Fibroblast of mammary gland (primary cell): Measurements from ENCODE around the gene NVL.
A peak's percentile ranks its signal among the peaks of the same experiment; 100 is the strongest.
"Not testable (repeated sequence)": the region's sequence is repeated elsewhere in the genome, so short reads cannot be mapped to it uniquely, and the experiment has no call there.

ENCODE experiments used
- DNase-seq: peaks from one replicate; pipeline ENCODE4 v3.0.0-alpha.2; 2010; ENCODE audit warnings: low read depth
- H3K4me3 ChIP-seq: 2 replicates; pipeline ENCODE4 v1.5.1; 2011; ENCODE audit warnings: low read depth, mild to moderate bottlenecking, low read length, moderate library complexity; ENCODE audit not compliant: control insufficient read depth
- TF ChIP-seq, protein P1 (sequence below): conservative IDR thresholded peaks from 2 replicates; pipeline ENCODE4 v1.5.1; 2011; ENCODE audit warnings: low read depth, low read length, inconsistent platforms; ENCODE audit not compliant: control insufficient read depth, insufficient read depth

NVL gene

DNA sequence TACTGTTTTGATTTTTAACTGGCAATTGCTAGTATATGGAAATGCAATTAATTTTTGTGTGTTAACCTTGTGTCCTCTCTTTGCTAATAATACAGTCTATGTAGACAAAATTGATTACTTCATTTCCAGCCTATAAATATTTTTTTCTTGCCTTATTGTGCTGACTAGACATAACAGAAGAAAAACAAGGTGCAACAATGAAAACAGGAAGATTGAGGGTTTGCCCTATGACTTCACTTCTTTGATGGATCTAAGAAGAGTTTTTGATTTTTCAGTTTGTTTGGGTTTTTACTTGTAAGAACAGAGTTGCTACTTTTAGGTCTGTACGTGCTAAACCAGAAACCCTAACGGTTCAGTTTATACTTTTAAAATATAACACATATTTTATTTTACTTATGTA lies 18.2 kb upstream of the NVL start:
- no peak overlapping the region for H3K4me3 ChIP-seq
- DNase-seq, result no peak
- TF ChIP-seq, protein P1, sequence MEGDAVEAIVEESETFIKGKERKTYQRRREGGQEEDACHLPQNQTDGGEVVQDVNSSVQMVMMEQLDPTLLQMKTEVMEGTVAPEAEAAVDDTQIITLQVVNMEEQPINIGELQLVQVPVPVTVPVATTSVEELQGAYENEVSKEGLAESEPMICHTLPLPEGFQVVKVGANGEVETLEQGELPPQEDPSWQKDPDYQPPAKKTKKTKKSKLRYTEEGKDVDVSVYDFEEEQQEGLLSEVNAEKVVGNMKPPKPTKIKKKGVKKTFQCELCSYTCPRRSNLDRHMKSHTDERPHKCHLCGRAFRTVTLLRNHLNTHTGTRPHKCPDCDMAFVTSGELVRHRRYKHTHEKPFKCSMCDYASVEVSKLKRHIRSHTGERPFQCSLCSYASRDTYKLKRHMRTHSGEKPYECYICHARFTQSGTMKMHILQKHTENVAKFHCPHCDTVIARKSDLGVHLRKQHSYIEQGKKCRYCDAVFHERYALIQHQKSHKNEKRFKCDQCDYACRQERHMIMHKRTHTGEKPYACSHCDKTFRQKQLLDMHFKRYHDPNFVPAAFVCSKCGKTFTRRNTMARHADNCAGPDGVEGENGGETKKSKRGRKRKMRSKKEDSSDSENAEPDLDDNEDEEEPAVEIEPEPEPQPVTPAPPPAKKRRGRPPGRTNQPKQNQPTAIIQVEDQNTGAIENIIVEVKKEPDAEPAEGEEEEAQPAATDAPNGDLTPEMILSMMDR, result no peak

DNA sequence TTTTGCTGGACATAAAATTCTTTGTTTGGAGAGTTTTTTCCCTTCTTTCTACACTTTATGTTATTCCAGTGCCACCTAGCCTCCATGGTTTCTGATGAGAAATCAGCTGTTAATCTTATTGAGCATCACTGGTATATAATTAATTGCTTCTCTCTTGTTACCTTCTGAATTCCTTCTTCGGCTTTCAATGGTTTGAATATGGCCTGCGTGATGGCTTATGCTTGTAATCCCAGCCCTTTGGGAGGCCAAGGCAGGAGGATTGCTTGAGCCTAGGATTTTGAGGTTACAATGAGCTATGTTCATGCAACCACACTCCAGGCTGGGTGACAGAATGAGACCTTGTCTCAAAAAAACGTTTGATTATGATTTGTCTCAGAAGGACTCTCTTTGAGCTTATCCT lies 13.7 kb upstream of the NVL start:
- H3K4me3 ChIP-seq, result no peak overlapping the region
- TF ChIP-seq, protein P1, result no peak
- DNase-seq, result no peak

DNA sequence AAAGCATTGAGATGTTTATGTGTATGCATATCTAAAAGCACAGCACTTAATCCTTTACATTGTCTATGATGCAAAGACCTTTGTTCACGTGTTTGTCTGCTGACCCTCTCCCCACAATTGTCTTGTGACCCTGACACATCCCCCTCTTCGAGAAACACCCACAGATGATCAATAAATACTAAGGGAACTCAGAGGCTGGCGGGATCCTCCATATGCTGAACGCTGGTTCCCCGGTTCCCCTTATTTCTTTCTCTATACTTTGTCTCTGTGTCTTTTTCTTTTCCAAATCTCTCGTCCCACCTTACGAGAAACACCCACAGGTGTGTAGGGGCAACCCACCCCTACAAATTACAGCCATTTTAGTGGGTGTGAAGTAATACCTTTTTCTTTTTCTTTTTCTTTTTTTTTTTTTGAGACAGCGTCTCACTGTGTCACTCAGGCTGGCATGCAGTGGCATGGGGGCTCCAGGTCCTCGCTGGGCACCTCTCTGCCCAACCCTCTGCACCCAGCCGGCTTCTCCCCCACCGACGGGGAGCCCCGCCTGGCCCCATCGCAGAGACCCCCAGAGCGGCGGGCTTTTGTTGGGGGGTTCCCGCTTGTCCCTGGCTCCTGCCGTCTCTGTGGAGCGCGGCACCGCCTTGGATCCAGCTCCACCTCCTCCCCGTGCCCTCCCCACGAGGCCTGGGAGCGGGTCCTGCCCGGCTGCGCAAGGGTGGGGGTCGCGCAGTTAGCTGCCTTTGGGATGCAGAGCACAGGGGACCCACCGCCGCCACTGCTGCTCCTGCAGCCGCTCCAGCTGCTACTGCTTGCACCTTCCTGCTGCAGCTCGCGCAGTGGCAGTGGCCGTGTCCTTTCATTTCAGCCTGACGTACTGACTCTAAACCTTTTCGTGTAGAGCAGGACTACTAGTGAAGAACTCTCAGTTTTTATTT lies 10.7 kb upstream of the NVL start:
- not testable (repeated sequence) for DNase-seq

DNA sequence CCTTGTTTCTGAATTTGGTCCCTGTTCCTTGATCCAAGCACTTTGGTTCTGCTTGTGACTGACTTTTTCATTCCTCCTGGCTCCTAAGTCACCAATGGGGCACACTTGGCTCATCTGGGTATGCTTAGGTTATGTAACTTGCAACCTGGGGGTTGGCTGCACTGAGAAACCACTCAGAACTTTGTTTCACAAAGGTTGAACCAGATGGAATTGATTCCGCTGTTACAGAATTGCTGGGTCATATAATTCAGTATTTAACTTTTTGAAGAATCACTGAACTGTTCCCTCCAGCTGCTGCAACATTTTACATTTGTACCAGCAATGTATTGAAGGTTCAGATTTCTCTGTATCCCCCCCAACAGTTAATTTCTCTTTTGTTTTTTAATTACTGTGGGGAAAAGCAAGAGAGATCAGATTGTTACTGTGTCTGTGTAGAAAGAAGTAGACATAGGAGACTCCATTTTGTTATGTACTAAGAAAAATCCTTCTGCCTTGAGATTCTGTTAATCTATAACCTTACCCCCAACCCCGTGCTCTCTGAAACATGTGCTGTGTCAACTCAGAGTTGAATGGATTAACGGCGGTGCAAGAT lies 9.6 kb upstream of the NVL start:
- H3K4me3 ChIP-seq, result no peak overlapping the region
- TF ChIP-seq, protein P1, result no peak
- DNase-seq, result no peak

More for the DNA sequence above, 10.7 kb upstream of the NVL start:
- peak overlapping the region; percentile 45 for H3K4me3 ChIP-seq

DNA sequence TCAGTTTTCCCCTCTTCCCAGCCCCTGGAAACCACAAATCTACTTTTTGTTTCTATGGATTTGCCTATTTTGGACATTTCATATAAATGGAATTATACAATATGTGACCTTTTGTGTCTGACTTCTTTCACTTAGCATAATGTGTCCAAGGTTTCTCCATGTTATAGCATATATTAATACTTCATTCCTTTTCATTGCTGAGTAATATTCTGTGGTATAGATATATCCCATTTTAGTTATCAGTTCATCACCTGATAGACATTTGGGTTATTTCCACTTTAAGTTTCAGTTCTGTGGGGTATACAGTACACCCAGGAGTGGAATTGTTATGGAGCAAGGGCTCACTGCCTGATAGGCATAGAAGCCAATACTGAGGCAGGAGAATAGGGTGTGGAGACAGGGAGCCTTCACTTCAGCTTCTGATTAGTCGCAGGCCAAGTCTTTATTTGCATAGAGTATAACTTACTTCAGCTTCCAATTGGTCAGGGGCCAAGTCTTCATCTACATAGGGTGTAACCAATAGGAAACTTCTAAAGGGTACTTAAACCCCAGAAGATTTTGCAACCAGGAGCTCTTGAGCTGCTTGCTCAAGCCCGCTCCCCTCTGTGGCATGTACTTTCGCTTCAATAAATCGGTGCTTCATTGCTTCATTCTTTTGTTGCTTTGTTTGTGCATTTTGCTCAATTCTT lies 8.3 kb upstream of the NVL start:
- H3K4me3 ChIP-seq, result no peak overlapping the region
- TF ChIP-seq, protein P1, result no peak
- DNase-seq, result no peak

DNA sequence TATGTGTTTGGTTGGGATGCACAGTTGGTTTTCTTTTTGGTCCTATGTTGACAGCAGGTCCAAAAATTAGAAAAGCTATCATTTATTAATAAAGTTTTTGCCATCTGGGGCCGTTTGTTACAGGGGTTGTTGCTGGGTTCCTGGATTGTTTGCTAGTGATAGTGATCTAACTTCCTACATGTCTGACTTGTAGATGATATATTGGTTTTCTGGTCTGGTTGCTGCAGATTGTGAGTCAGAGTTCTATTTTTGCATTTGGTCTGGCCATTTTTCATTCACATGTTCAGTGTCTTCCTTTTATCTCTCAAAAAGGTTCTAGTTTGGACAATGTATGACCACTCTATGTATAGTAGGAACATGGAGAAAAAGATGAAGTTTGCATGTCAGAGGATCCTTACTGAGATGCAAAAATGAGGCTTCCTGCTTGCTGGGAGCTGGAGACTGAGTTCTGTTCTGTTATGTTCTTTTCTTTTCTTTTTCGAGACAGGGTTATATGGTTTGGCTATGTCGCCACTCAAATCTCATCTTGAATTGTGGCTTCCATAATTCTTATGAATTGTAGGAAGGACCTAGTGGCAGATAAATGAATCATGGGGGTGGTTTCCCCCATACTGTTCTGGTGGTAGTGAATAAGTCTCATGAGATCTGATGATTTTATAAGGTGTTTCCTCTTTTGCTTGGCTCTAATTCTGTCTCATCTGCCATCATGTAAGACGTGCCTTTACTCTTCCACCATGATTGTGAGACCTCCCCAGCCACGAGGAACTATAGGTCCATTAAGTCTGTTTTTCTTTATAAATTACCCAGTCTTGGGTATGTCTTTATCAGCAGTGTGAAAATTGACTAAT lies 4.2 kb upstream of the NVL start:
- TF ChIP-seq, protein P1, result no peak
- peak; percentile 73 for DNase-seq
- H3K4me3 ChIP-seq, result no peak overlapping the region
